ENCODE results near the gene ELK3.

DNA sequence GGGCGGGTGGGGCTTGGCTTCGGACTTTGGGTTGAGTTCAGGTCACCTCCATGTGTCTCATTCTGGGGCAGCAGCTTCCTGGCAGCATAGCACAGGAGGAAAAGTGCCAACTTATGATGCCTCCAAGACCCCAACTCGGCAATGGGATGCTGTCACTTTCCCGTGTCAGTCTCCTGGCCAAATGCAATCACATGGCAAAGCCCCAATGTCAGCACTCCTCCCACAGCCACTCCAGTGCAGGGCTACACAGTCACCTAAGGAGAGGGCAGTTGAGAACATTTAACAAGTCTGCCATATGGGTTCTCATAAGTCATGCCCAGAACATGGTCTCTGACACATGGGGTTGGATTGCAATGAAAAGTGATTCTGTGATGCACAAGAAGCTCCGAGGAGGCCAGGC, 26.7 kb downstream of the ELK3 start:
- TF ChIP-seq, protein P1, sequence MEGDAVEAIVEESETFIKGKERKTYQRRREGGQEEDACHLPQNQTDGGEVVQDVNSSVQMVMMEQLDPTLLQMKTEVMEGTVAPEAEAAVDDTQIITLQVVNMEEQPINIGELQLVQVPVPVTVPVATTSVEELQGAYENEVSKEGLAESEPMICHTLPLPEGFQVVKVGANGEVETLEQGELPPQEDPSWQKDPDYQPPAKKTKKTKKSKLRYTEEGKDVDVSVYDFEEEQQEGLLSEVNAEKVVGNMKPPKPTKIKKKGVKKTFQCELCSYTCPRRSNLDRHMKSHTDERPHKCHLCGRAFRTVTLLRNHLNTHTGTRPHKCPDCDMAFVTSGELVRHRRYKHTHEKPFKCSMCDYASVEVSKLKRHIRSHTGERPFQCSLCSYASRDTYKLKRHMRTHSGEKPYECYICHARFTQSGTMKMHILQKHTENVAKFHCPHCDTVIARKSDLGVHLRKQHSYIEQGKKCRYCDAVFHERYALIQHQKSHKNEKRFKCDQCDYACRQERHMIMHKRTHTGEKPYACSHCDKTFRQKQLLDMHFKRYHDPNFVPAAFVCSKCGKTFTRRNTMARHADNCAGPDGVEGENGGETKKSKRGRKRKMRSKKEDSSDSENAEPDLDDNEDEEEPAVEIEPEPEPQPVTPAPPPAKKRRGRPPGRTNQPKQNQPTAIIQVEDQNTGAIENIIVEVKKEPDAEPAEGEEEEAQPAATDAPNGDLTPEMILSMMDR (IDR thresholded peaks at IDR 0.05) = no peak
- TF ChIP-seq POLR2A (IDR thresholded peaks at IDR 0.05) = no peak

Data from thyroid gland (tissue), 4 donors.